HG03175 (cell line): ENCODE data around the gene KLRC4.
A peak's percentile ranks its signal among the peaks of the same experiment; 100 is the strongest.
"Not testable (repeated sequence)": the region's sequence is repeated elsewhere in the genome, so short reads cannot be mapped to it uniquely, and the experiment has no call there.

Source experiments
- ATAC-seq: cut with Tn5 transposase; IDR thresholded peaks from one replicate; pipeline ENCODE4 v1.9.1; 2021; ENCODE audit warnings: mild to moderate bottlenecking, moderate library complexity; ENCODE audit not compliant: unreplicated experiment

KLRC4 gene

DNA sequence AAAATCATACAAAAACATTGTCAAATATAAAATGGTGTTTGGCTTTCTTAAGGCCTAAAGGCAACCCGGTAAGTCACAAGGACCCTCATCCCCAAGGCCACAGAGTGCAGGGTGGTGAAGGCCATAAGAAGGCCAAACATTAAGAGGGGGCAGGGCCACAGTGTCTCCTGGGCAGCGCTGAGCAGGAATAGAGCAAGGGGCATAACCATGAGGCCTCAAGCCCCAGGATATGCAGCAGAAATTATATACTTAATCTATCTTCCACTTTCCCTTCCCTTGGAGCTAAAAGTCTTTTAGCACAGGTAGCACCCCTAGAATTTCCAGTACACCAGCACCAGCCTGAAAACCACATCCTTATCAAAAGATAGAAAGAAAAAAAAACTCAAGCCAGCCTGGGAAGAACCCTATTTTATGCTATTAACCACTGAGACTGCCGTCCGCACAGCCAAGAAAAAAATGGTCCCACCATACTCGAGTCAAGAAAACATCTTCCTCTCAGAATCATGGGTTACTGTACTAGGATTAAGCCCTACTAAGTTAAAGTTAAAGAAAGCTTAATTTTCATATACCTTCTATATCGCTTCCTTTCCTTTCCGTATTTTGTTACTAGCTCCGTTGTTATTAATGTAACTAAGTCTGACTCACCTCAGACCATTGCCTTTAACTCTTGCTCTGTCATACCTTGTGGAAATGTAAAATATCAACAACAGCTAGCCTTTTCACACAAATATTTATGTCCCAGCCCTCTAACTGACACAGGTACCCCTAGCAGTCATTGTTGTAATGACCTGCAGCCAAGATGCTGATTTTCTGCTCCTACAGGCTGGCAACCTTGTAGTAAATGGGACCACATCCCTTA is 39.8 kb downstream of the KLRC4 start:
- ATAC-seq: no peak

DNA sequence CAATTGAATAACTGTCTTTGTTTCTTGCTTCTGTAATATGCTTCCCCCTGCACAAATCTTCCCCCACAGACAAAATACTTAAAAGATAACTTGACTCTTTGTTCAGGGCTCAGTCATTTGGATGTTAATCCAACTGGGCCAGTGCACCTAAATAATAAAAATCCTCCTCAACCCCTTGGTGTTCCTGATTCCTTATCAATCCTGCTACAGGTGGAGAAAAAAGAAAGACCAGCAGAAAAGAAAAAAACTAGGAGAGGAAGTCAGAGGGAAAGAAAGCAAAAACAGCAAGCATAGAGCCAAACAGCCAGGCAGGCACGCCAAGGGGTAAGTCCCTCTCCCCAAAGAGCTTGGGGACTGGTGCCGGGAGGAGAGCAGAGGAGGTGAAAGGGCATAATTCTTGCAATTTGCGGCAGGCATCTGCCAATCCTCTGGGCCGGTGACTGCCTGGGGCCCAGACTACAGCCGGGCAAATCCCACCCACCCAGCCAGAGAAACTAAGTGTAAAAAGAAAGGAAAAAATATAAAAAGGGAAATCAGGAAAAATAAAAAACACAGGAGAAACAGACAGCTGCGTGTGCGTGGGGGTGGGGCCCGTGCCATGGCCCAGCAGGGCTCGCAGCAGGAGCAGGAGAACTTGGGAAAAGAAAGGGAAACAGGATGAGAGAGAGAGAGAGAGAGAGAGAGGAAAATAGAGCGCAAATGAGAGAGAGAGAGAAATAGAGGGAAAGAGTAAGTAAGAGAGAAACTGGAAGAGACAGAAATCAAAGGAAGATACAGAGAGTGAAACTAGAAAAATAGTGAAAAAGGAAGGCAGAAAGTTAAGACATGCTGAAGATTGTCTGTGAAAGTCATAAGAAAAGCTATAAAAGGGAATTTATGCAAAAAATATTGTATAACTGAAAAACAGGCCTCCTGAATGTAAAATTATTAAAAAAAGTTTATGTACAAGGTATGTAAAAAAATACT is 41.1 kb downstream of the KLRC4 start:
- ATAC-seq: no peak

DNA sequence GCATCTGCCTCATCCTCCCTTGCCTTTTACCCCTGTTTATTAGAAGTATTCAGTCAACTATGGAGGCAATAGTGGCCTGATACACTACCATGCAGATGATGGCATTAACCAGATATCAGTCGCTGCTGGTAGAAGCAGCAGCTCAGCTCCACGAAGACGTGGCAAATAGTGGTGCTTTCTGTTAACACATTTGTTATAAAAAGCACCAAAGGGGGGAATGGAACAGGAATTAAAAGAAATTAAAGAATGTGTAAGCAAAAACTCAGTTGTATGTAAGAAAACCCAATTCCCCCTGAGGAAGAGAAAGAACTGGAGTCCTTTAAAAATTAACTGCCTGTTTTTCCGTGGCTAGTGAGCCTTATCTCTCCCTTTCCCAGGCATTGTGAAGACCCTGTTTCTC is 41.8 kb downstream of the KLRC4 start:
- ATAC-seq: not testable (repeated sequence)

DNA sequence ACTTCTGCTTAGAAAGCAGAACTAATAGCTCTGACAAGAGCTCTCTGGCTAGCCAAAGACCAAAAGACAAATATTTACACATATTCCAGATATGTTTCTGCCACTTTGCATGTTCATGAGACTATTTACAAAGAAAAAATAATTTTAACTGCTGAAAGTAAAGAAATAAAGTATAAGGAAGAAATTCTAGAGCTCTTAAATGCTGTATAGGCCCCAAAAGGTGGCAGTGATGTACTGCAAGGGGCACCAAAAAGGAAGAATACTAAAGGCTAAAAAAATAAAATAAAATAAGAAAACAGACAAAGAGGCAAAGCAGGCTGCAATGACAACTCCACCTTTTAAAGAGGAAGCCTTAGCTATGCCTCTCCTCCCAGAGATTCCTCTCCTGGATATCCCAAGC is 42.7 kb downstream of the KLRC4 start:
- no peak for ATAC-seq

DNA sequence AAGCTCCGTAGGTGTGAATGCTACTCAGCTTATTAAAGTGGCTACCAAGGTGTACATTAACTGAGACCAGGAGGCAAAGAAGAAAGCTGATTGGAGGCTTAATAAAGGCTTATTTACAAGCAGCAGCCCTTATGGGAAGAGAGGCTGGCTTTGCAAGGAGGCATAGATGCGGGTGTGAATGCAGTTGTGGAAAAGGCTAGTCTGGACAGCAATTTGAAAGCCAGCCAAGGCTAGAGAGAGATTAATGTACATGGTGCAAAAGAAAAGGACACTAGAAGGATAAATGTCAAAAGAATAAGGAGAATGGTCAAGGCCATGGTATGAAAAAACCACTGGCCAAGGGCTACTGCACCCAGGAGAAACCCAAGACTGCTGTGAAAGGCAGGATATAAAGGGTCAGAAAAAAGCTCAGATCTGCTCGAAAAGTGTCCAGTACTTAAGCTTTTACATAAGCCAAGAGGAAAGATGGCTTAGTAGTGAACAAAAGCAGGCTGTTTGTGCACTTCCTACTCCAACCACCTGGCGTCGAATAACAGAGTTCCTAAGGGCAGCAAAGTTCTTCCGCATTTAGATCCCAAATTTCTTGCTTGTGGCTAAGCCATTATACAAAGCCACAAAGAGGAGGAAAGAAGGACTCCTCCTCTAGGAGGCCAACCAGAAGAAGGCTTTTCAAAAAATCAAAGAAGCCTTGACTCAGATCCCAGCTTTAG is 43.7 kb downstream of the KLRC4 start:
- no peak for ATAC-seq

DNA sequence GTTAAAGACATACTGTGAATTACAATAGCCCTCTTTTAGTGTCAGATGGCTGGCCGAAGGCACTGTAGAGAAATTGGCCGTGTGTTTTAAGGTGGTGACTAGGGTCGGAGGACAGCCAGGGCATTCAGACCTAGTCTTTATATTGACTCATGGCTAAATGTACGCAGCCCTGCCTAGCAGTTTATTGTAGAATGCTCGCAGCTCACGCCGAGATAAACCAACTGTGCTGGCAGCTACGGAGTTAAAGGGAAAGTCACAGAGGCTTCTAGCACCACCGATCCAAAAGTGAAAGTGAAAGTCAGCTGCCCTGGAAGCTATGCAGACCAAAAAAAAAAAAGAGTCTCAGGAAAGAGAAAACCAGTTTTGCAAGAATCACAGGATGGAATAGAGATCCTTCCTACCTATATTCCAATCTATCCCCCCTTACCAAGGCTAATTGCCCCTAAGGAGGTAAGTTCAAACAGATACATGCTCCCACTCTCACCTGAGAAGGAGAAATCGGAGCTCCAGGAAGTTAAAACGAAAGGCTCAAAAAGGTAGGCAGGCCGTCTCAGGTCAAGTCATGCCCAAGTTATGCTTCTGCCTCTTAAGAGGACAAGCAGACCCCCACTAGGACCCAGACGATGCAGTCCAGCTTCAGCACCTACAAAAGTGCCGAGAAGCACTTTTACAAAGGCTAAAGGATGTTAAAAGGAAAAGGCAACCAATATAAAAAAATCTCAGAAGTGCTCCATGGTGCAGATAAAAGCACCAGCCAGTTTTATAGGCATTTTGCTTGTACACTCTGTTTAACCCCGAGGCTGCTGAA is 44.5 kb downstream of the KLRC4 start:
- ATAC-seq: peak; percentile 69

DNA sequence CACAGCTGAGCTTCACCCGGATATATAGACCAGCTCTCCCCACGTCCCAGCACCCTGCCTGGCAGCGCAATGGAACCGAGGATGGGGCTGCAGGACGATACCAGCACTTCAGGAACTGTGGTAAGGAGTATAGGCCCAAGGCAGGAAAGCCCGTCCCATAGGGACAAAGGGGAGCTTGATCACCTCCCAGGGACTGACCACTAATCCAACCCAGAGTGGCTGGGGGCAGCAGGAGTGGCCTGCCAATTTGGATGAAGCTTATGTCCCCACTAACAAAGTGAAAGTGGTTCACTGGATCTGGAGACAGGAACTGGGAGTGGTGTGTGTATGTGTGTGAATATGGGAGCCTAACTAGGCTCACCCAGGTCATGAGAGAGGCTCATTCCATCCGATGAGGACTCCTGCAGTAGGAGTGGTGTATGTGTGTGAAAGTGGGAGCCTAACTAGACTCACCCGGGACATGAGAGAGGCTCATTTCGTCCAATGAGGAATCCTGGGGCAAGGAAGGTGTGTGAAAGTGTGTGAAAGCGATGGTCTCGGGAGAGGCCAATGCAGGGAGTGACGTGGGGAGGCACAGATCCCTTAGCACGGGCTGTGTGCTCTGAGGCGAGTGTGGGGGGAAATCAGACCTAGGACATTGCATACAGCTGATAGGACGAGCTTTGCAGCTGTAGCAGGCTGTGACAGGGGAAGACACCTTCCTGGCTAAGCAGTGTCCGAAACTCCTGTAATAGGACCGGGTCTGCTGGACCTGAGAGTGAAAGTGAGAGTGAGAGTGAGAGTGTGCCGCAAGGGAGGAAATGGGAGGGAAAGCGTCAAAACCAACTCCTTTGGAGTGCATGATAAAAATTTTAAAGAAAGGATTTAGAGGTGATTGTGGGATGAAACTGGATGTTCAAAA is 45.4 kb downstream of the KLRC4 start:
- peak; percentile 87 for ATAC-seq

DNA sequence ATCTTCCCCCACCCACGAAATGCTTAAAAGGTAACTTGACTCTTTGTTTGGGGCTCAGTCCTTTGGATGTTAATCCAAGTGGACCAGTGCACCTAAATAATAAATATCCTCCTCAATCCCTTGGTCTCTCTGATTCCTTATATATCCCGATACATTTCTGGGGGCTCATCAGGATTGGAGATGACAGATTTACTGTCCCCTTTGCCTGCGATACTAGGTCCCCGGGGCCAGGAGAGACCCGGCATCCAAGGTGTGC is 46.0 kb downstream of the KLRC4 start:
- ATAC-seq: no peak

DNA sequence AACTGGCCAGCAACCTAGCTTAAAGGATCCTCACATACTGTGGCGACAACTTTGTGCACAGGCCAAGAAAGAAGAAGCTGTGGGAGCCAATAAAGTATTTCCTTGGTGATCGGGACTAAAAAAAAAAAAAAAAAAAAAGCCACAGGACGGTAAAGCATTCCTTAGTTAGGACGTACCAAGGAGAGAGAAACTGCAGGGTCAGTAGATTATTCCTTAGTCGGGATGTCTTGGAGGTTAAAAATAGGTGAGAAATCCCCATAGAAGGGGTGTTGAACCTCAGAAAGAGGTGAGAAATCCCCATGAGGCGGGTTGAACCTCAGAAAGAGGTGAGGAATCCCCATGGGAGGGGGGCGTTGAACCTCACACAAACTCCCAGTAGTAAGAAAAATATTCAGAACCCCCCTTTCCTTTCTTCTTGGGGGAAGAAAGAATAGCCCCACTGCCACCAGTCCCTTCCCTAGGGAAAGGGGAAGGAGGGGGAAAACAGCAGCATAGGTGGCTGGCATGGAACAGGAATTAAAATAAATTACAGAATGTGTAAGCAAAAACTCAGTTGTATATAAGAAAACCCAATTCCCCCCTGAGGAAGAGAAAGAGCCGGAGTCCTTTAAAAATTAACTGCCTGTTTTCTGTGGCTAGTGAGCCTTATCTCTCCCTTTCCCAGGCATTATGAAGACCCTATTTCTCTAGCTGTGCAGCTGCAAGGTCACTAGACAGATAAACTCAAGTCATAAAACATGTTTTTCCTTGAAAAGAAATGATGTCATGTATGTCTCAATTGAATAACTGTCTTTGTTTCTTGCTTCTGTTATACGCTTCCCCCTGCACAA is 46.5 kb downstream of the KLRC4 start:
- no peak for ATAC-seq

DNA sequence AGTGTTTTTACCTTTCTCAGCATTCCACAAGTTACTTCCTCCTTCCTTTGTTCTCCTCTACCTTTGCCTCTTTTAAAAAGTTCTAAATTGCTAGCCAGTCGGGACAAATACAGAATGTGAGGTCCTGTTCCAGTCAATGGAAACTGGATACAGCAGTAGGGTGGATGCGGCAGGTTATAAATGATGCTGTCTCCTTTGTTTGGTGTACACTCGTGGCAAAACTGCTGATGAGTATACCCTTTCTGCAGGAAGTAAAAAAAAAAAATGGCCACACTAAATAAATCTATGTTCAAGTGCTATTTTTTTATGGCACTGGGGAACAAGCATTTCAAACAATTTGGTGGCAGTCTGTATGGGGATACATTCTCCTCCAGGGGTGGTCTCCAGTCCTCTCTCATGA is 47.2 kb downstream of the KLRC4 start:
- no peak for ATAC-seq

DNA sequence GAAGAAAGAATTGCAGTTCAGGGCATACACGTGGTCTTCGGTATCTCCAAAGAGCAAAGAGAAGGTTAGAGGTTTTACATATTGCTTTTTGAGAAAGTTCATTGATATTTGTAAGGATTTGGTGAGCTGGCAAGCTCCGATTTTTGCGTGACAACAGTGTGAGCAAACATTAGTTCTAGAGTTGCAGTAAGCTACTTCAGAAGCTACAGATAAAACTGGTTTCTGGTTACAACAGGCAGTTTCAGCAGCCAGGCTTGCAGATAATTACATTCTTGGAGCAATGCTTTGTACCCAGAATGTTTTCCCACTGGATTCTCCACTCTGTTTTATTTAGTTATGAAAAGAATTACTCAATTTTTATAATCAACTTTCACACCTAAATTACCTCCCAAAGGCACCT is 47.9 kb downstream of the KLRC4 start:
- ATAC-seq: no peak

DNA sequence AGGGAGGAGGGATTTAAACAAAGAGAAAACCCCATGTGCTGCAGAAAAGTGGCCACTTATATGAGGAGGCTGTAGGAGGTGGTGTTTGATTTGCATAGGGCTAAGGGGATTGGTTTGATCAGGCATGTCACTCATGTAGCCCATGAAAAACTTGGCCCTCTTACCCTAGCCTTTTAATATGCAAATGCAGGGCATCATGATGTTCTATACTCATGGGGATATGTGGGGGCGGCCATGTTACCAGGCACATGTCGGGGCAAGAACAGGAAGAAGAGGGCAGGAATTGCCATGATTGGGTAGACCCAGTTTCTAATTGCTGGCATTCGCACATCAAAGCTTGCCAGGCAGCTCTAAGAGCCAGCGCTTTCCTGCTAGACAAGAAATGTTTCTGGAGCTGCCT is 48.5 kb downstream of the KLRC4 start:
- no peak for ATAC-seq

DNA sequence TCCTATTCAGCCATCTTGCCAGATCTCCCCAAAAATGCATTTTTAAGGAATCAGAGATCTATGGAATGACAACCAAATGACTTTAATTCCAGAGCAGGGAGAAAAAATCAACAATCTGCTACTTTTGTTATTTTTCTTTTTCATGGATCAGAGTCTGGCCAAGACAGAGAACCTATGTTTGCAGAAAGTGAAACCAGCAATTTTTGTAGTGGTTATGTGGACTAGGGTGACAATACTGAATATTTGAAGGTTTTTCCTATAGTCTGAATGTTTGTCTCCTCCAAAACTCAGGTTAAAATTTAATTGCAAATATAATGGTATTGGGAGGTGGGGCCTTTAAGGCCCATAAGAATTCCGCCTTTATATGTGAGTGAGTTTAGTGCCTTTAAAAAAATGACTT is 50.6 kb downstream of the KLRC4 start:
- no peak for ATAC-seq

DNA sequence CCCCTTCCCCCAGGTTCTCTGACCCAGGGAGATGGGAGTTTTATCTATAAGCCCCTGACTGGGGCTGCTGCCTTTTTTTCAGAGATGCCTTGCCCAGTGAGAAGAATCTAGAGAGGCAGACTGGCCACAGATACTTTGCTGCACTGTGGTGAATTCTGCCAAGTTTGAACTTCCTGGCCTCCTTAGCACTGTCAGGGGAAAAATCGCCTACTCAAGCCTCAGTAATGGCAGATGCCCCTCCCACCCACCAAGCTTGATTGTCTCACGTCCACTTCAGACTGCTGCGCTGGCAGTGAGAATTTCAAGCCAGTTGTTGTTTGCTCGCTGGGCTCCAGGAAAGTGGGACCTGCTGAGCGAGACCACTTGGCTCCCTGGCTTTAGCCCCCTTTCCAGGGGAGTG is 51.4 kb downstream of the KLRC4 start:
- ATAC-seq: no peak
